Tibial nerve (tissue), 4 donors: ENCODE data around the gene TMEM131L. TPM values are rescaled to one million over a fixed set of nuclear protein-coding genes. Genes with fewer than 3 reads are reported as not detected.
"Not testable (repeated sequence)": the region's sequence is repeated elsewhere in the genome, so short reads cannot be mapped to it uniquely, and the experiment has no call there.

Experiments
- DNase-seq, 2 donors: peaks; one replicate each; pipeline ENCODE4 v3.0.0-alpha.2; 2019; ENCODE audit warnings: low spot score in 2 of 2
- H3K27ac ChIP-seq, 4 donors: fragments of 200-600 bp; sonication (generic) in 3 of 4; one replicate each; pipeline ENCODE4 v1.5.1; 2017 to 2019; ENCODE audit warnings: mild to moderate bottlenecking in 1 of 4
- H3K27me3 ChIP-seq, 2 donors: fragments of 200-600 bp; sonication (generic) in 1 of 2; one replicate each; pipeline versions ENCODE4 v1.5.1 to v1.6.0; 2017 to 2019
- H3K36me3 ChIP-seq, 3 donors: fragments of 200-600 bp; sonication (generic); one replicate each; pipeline ENCODE4 v1.5.1; 2018 to 2019
- H3K4me1 ChIP-seq, 4 donors: fragments of 200-600 bp; sonication (generic) in 3 of 4; one replicate each; pipeline ENCODE4 v1.5.1; 2017 to 2019
- H3K4me3 ChIP-seq, 4 donors: fragments of 200-600 bp; sonication (generic) in 3 of 4; one replicate each; pipeline ENCODE4 v1.5.1; 2017 to 2019; ENCODE audit warnings: mild to moderate bottlenecking in 1 of 4, moderate library complexity in 1 of 4
- H3K9me3 ChIP-seq, 4 donors: fragments of 200-600 bp; sonication (generic) in 3 of 4; one replicate each; pipeline ENCODE4 v1.5.1; 2017 to 2019
- EP300 ChIP-seq, 2 donors: sonication (generic); formaldehyde crosslinking; IDR thresholded peaks; one replicate each; pipeline ENCODE4 v1.6.1; 2017; ENCODE audit warnings: antibody characterized with exemption in 2 of 2, mild to moderate bottlenecking in 1 of 2
- POLR2A ChIP-seq, 2 donors: fragments of 450-650 bp; IDR thresholded peaks; one replicate each; pipeline ENCODE4 v1.6.1; 2017; ENCODE audit warnings: antibody characterized with exemption in 2 of 2, mild to moderate bottlenecking in 2 of 2, moderate library complexity in 2 of 2
- WGBS, 2 donors: methylation state at CpG; one replicate each; pipeline ENCODE4 v1.1.5; 2018; 5-methylcytosine and 5-hydroxymethylcytosine counted together
- total RNA-seq, 4 donors: library from RNA; depleted of rRNA; stranded (reverse); fragments of >200 nt; gene quantifications; one replicate each; pipeline ENCODE4 v1.1.0, GENCODE V29; 2016
- TF ChIP-seq, protein P1 (sequence below), 5 experiments: fragments of 200-600 bp in 3 of 5; fragments of 450-650 bp in 2 of 5; sonication (generic) in 3 of 5; IDR thresholded peaks; one replicate each; pipeline ENCODE4 v1.5.1; 2016 to 2019; ENCODE audit warnings: antibody characterized with exemption in 5 of 5, mild to moderate bottlenecking in 3 of 5, moderate library complexity in 2 of 5

TMEM131L gene, protein sequence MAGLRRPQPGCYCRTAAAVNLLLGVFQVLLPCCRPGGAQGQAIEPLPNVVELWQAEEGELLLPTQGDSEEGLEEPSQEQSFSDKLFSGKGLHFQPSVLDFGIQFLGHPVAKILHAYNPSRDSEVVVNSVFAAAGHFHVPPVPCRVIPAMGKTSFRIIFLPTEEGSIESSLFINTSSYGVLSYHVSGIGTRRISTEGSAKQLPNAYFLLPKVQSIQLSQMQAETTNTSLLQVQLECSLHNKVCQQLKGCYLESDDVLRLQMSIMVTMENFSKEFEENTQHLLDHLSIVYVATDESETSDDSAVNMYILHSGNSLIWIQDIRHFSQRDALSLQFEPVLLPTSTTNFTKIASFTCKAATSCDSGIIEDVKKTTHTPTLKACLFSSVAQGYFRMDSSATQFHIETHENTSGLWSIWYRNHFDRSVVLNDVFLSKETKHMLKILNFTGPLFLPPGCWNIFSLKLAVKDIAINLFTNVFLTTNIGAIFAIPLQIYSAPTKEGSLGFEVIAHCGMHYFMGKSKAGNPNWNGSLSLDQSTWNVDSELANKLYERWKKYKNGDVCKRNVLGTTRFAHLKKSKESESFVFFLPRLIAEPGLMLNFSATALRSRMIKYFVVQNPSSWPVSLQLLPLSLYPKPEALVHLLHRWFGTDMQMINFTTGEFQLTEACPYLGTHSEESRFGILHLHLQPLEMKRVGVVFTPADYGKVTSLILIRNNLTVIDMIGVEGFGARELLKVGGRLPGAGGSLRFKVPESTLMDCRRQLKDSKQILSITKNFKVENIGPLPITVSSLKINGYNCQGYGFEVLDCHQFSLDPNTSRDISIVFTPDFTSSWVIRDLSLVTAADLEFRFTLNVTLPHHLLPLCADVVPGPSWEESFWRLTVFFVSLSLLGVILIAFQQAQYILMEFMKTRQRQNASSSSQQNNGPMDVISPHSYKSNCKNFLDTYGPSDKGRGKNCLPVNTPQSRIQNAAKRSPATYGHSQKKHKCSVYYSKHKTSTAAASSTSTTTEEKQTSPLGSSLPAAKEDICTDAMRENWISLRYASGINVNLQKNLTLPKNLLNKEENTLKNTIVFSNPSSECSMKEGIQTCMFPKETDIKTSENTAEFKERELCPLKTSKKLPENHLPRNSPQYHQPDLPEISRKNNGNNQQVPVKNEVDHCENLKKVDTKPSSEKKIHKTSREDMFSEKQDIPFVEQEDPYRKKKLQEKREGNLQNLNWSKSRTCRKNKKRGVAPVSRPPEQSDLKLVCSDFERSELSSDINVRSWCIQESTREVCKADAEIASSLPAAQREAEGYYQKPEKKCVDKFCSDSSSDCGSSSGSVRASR (N-terminal part only)
- 10 to 100 TPM in 3 of 4 donors, 1 to 10 TPM in 1; 8.7 to 19.9 (median 12.1) TPM for total RNA-seq

DNA sequence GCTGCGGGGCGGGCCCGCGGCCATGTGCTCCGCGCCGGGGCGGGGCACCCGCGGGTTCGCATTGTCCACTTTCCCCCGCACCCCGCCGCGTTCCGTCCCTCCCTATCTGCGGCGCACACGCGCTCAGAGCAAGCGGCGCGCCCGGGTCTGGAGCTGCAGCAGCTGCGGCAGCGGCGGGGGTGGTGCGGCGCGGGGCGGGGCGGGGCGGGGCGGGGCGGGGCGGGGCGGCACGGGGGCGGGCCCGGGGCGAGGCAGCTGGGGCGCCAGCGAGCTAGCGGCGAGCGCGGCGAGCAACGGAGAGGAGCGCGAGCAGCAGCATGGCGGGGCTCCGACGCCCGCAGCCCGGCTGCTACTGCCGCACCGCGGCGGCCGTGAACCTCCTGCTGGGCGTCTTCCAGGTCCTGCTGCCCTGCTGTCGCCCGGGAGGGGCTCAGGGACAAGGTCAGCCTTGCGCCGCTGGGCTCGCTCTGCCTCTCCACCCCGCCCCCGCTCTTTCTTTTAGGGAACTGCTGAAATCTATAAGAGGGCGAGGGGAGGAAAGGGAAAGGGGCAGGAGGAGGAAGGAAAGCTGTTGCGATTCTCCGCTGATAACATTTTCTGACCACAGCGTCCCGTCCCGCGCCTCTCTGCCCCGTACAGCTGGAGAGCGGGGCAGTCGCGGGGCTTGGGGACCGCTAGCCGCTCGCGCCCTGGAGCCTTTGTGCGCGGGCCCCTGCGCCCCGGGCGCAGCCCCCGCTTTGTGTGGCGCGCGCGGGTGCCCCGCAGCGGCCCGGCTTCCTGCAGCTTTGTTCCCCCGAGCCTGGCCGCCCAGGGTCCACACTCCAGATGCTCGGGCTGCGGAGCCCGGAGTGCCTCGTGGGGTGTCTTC, at the start of gene TMEM131L:
TSS of gene TMEM131L (plus strand) at position 280 of the 868 bp plus-strand sequence. CDS start at position 318, 38 bp downstream.
- DNase-seq: peak; percentile 29 to 60
- H3K27me3 ChIP-seq: no peaks in the 10 kb centered on the region
- H3K27ac ChIP-seq: peak within 1 kb of the TSS; percentile 37 to 83 (median 69)
- H3K36me3 ChIP-seq: no peaks in the 10 kb centered on the region
- WGBS, 2 donors: 1% methylated on average over 28 to 77 of the region's 103 CpGs
- peaks cover 0 to 39% (median 16%) of the 10 kb centered on the region in 4 donors for H3K4me1 ChIP-seq
- TF ChIP-seq POLR2A (IDR thresholded peaks at IDR 0.05) (peak in 1 of 2 donors; percentile 53), EP300 (IDR thresholded peaks at IDR 0.05) (peak in 1 of 2 donors; percentile 57)
- TF ChIP-seq, protein P1, sequence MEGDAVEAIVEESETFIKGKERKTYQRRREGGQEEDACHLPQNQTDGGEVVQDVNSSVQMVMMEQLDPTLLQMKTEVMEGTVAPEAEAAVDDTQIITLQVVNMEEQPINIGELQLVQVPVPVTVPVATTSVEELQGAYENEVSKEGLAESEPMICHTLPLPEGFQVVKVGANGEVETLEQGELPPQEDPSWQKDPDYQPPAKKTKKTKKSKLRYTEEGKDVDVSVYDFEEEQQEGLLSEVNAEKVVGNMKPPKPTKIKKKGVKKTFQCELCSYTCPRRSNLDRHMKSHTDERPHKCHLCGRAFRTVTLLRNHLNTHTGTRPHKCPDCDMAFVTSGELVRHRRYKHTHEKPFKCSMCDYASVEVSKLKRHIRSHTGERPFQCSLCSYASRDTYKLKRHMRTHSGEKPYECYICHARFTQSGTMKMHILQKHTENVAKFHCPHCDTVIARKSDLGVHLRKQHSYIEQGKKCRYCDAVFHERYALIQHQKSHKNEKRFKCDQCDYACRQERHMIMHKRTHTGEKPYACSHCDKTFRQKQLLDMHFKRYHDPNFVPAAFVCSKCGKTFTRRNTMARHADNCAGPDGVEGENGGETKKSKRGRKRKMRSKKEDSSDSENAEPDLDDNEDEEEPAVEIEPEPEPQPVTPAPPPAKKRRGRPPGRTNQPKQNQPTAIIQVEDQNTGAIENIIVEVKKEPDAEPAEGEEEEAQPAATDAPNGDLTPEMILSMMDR (IDR thresholded peaks at IDR 0.05): peak in 2 of 5 experiments; percentile 20 to 44
- H3K9me3 ChIP-seq: no peaks in the 10 kb centered on the region
- H3K4me3 ChIP-seq: peak within 1 kb of the TSS; percentile 58 to 80 (median 70)

DNA sequence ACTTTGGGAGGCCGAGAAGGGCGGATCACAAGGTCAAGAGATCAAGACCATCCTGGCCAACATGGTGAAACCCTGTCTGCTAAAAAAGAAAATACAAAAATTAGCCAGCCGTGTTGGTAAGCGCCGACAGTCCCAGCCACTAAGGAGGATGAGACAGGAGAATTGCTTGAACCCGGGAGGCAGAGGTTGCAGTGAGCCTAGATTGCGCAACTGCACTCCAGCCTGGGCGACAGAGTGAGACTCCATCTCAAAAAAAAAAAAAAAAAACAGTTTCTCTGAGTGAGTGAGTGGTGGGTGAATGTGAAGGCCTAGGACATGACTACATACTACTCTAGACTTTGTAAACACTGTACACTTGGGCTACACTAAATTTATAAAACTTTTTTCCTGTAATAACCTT, 49.7 kb upstream of the TMEM131L start:
- WGBS, 2 donors: 79 to 89% methylated on average over 8 of the region's 8 CpGs
- H3K27ac ChIP-seq, DNase-seq, H3K36me3 ChIP-seq, H3K9me3 ChIP-seq, H3K27me3 ChIP-seq, H3K4me3 ChIP-seq, H3K4me1 ChIP-seq: not testable (repeated sequence)

DNA sequence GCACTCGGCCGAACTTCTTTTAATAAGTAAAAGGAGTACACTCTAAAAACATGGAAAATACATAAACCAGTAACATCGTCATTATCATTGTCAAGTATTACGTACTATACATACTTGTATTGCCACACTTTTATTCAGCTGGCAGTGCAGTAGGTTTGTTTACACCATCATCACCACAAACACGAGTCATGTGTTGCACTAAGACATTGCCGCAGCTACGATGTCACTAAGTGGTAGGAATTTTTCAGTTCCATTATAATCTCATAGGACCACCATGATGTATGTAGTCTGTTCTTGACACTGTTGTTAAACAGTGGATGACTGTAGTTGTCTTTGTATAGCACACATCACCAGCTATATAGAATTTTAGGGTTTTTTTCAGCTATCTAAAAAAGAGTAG, 48.0 kb upstream of the TMEM131L start:
- no peaks in the 10 kb centered on the region for H3K36me3 ChIP-seq
- 76 to 77% methylated on average over 7 of the region's 7 CpGs for WGBS, 2 donors
- no peaks in the 10 kb centered on the region for H3K9me3 ChIP-seq
- H3K27me3 ChIP-seq: no peaks in the 10 kb centered on the region
- no peak overlapping the region for H3K27ac ChIP-seq
- TF ChIP-seq, protein P1 (IDR thresholded peaks at IDR 0.05): no peak
- TF ChIP-seq POLR2A (IDR thresholded peaks at IDR 0.05) (no peak), EP300 (IDR thresholded peaks at IDR 0.05) (no peak)
- no peak for DNase-seq
- H3K4me1 ChIP-seq: no peaks in the 10 kb centered on the region
- H3K4me3 ChIP-seq: no peak overlapping the region

DNA sequence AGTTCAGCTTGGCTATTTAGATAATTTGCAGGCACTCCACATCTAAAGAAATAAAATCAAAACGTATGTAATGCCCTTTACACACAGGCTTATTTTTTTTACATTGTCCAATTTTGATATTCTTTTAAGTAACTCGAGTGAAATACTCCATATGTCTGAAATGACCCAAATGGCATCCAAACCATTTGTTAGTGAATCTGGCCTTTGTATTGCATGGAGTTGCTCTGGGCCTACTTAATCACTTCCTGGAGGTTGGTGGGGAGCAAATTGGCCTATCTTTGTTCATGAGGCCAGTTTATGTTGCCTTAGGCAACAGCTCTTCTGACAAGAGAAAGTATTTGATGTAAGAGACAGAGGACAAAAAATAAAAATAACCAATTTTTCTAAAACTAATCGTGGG, 47.6 kb upstream of the TMEM131L start:
- Histone ChIP-seq H3K9me3 (no peaks in the 10 kb centered on the region), H3K27ac (no peak overlapping the region), H3K4me3 (no peak overlapping the region), H3K4me1 (no peaks in the 10 kb centered on the region), H3K36me3 (no peaks in the 10 kb centered on the region), H3K27me3 (no peaks in the 10 kb centered on the region)
- DNase-seq: no peak
- TF ChIP-seq EP300 (IDR thresholded peaks at IDR 0.05) (no peak), POLR2A (IDR thresholded peaks at IDR 0.05) (no peak)
- TF ChIP-seq, protein P1 (IDR thresholded peaks at IDR 0.05): no peak
- WGBS, 2 donors: 29 to 37% methylated on average over 3 of the region's 3 CpGs
